CD8-positive, alpha-beta memory T cell (primary cell): ENCODE data around the gene CBFA2T3. TPM values are rescaled to one million over a fixed set of nuclear protein-coding genes. Genes with fewer than 3 reads are reported as not detected.

Experiments used
- CTCF ChIA-PET: fragments of 350-600 bp; sonication (Branson Sonifier 250); formaldehyde crosslinking; loops from one replicate; lab custom pipeline; 2021; ENCODE audit warnings: antibody characterized with exemption; lab: Charles Lee
- POLR2A ChIA-PET: fragments of 350-600 bp; sonication (Branson Sonifier 250); formaldehyde crosslinking; loops from one replicate; lab custom pipeline; 2021; ENCODE audit warnings: antibody characterized with exemption; lab: Charles Lee
- DNase-seq, 5 donors: peaks; one replicate each; pipeline versions ENCODE4 v3.0.0 to v3.0.0-alpha.2; 2020 to 2022; ENCODE audit warnings: mixed read lengths in 1 of 5
- H3K27ac ChIP-seq: one replicate; pipeline ENCODE4 v1.7.0; 2013; ENCODE audit warnings: low read depth, mild to moderate bottlenecking, low read length, moderate library complexity
- H3K27me3 ChIP-seq: 2 replicates; pipeline ENCODE4 v1.7.0; 2013; ENCODE audit warnings: low read length, mild to moderate bottlenecking; ENCODE audit not compliant: insufficient read depth, poor library complexity, severe bottlenecking
- H3K36me3 ChIP-seq: 2 replicates; pipeline ENCODE4 v1.7.0; 2013; ENCODE audit warnings: mild to moderate bottlenecking, low read length, moderate library complexity; ENCODE audit not compliant: insufficient read depth
- H3K4me1 ChIP-seq: 2 replicates; pipeline ENCODE4 v1.7.0; 2013; ENCODE audit warnings: mild to moderate bottlenecking, low read length, moderate library complexity; ENCODE audit not compliant: insufficient read depth
- H3K4me3 ChIP-seq: 2 replicates; pipeline ENCODE4 v1.7.0; 2013; ENCODE audit warnings: mild to moderate bottlenecking, low read length
- H3K9me3 ChIP-seq: 2 replicates; pipeline ENCODE4 v1.7.0; 2013; ENCODE audit warnings: mild to moderate bottlenecking, low read length
- H3K27ac Mint-ChIP-seq, 8 donors: one replicate each; pipeline ENCODE4 v1.8.0; 2020 to 2021; ENCODE audit warnings: mixed read lengths in 8 of 8, mild to moderate bottlenecking in 6 of 8, inconsistent platforms in 3 of 8, moderate library complexity in 3 of 8
- H3K27me3 Mint-ChIP-seq, 2 donors: one replicate each; pipeline ENCODE4 v1.8.0; 2020 to 2021; ENCODE audit warnings: mixed read lengths in 2 of 2, mild to moderate bottlenecking in 1 of 2, moderate library complexity in 1 of 2
- H3K36me3 Mint-ChIP-seq, 3 donors: one replicate each; pipeline ENCODE4 v1.8.0; 2020 to 2021; ENCODE audit warnings: mixed read lengths in 3 of 3, inconsistent platforms in 1 of 3, mild to moderate bottlenecking in 1 of 3
- H3K4me1 Mint-ChIP-seq, 3 donors: one replicate each; pipeline ENCODE4 v1.8.0; 2020 to 2021; ENCODE audit warnings: mixed read lengths in 3 of 3, inconsistent platforms in 1 of 3, mild to moderate bottlenecking in 1 of 3
- H3K4me3 Mint-ChIP-seq, 7 donors: one replicate each; pipeline ENCODE4 v1.8.0; 2020 to 2021; ENCODE audit warnings: mixed read lengths in 7 of 7, mild to moderate bottlenecking in 6 of 7, moderate library complexity in 4 of 7, inconsistent platforms in 2 of 7
- H3K9me3 Mint-ChIP-seq, 5 donors: one replicate each; pipeline ENCODE4 v1.8.0; 2020 to 2022; ENCODE audit warnings: mixed read lengths in 5 of 5, mild to moderate bottlenecking in 3 of 5, moderate library complexity in 2 of 5, inconsistent platforms in 1 of 5
- polyA plus RNA-seq: library from polyadenylated mRNA; unstranded; fragments of 300-500 nt; fragmentation: Illumina TruSeq; gene quantifications from one replicate; pipeline ENCODE4 v1.2.3, GENCODE V29; 2021
- total RNA-seq, 2 experiments: library from RNA; stranded (reverse); gene quantifications; one replicate each; pipeline ENCODE4 v1.2.3, GENCODE V29; 2021

Gene CBFA2T3
- total and polyA plus RNA-seq, 3 experiments from 2014 or later: 0.22 TPM; not detected in 2

GRCh38 chr16:88966986-88967829, 9.8 kb downstream of the CBFA2T3 start:
- no peaks in the 10 kb centered on the region for H3K36me3 Mint-ChIP-seq
- no peak overlapping the region for H3K27ac Mint-ChIP-seq
- ChIA-PET POLR2A (no interaction called here), CTCF (no interaction called here)
- H3K27me3 Mint-ChIP-seq: peaks cover 6 to 21% of the 10 kb centered on the region in 2 donors
- Histone ChIP-seq H3K4me1 (peaks cover 8% of the 10 kb centered on the region), H3K4me3 (no peak overlapping the region), H3K27me3 (no peaks in the 10 kb centered on the region), H3K36me3 (no peaks in the 10 kb centered on the region), H3K27ac (no peak overlapping the region), H3K9me3 (no peaks in the 10 kb centered on the region)
- H3K4me1 Mint-ChIP-seq: peaks cover 0 to 12% (median 2%) of the 10 kb centered on the region in 3 donors
- peak overlapping the region in 4 of 7 donors; percentile 19 to 69 (median 50) for H3K4me3 Mint-ChIP-seq
- DNase-seq: no peak
- no peaks in the 10 kb centered on the region for H3K9me3 Mint-ChIP-seq

- Mint-ChIP-seq H3K27me3 (peaks cover 6 to 24% of the 10 kb centered on the region in 2 donors), H3K4me3 (no peak overlapping the region), H3K36me3 (no peaks in the 10 kb centered on the region), H3K9me3 (no peaks in the 10 kb centered on the region), H3K27ac (no peak overlapping the region), H3K4me1 (peaks cover 0 to 12% (median 2%) of the 10 kb centered on the region in 3 donors)
- ChIA-PET CTCF (no interaction called here), POLR2A (no interaction called here)
- Histone ChIP-seq H3K27ac (no peak overlapping the region), H3K36me3 (no peaks in the 10 kb centered on the region), H3K4me3 (no peak overlapping the region), H3K4me1 (peaks cover 8% of the 10 kb centered on the region), H3K27me3 (no peaks in the 10 kb centered on the region), H3K9me3 (no peaks in the 10 kb centered on the region)
- no peak for DNase-seq
Measured at GRCh38 chr16:88965826-88966480, 11.1 kb downstream of the CBFA2T3 start.

GRCh38 chr16:88965411-88965810, 11.6 kb downstream of the CBFA2T3 start:
- DNase-seq: no peak
- ChIA-PET CTCF (no interaction called here), POLR2A (no interaction called here)
- Histone ChIP-seq H3K36me3 (no peaks in the 10 kb centered on the region), H3K4me1 (peaks cover 8% of the 10 kb centered on the region), H3K4me3 (no peak overlapping the region), H3K27ac (no peak overlapping the region), H3K27me3 (no peaks in the 10 kb centered on the region), H3K9me3 (no peaks in the 10 kb centered on the region)
- Mint-ChIP-seq H3K4me3 (no peak overlapping the region), H3K4me1 (peaks cover 0 to 12% (median 2%) of the 10 kb centered on the region in 3 donors), H3K27me3 (peaks cover 6 to 23% of the 10 kb centered on the region in 2 donors), H3K27ac (no peak overlapping the region), H3K36me3 (no peaks in the 10 kb centered on the region), H3K9me3 (no peaks in the 10 kb centered on the region)

GRCh38 chr16:88964636-88965035, 12.4 kb downstream of the CBFA2T3 start:
- no peak overlapping the region for H3K4me3 ChIP-seq
- H3K36me3 Mint-ChIP-seq: no peaks in the 10 kb centered on the region
- H3K27me3 Mint-ChIP-seq: peaks cover 9 to 28% of the 10 kb centered on the region in 2 donors
- H3K36me3 ChIP-seq: no peaks in the 10 kb centered on the region
- H3K4me1 Mint-ChIP-seq: peaks cover 0 to 12% (median 2%) of the 10 kb centered on the region in 3 donors
- POLR2A ChIA-PET: no interaction called here
- H3K9me3 Mint-ChIP-seq: no peaks in the 10 kb centered on the region
- H3K27ac ChIP-seq: no peak overlapping the region
- DNase-seq: no peak
- H3K4me1 ChIP-seq: peaks cover 8% of the 10 kb centered on the region
- no peaks in the 10 kb centered on the region for H3K9me3 ChIP-seq
- no peaks in the 10 kb centered on the region for H3K27me3 ChIP-seq
- no peak overlapping the region for H3K27ac Mint-ChIP-seq
- no peak overlapping the region for H3K4me3 Mint-ChIP-seq
- CTCF ChIA-PET: no interaction called here

- no peaks in the 10 kb centered on the region for H3K36me3 Mint-ChIP-seq
- no peaks in the 10 kb centered on the region for H3K27me3 ChIP-seq
Measured at GRCh38 chr16:88963583-88963982, 13.4 kb downstream of the CBFA2T3 start.

GRCh38 chr16:88962478-88963152, 14.4 kb downstream of the CBFA2T3 start:
- H3K9me3 Mint-ChIP-seq: no peaks in the 10 kb centered on the region
- H3K27me3 Mint-ChIP-seq: peaks cover 21 to 41% of the 10 kb centered on the region in 2 donors
- no peaks in the 10 kb centered on the region for H3K36me3 ChIP-seq
- CTCF ChIA-PET: no interaction called here
- H3K27ac ChIP-seq: no peak overlapping the region
- DNase-seq: no peak
- peaks cover 11% of the 10 kb centered on the region for H3K4me1 ChIP-seq
- no peaks in the 10 kb centered on the region for H3K27me3 ChIP-seq
- H3K4me3 Mint-ChIP-seq: no peak overlapping the region
- peaks cover 0 to under 1% (median 0%) of the 10 kb centered on the region in 3 donors for H3K36me3 Mint-ChIP-seq
- no peak overlapping the region for H3K4me3 ChIP-seq
- peaks cover 7 to 12% (median 8%) of the 10 kb centered on the region in 3 donors for H3K4me1 Mint-ChIP-seq
- POLR2A ChIA-PET: no interaction called here
- peak overlapping the region in 1 of 8 donors; percentile 65 for H3K27ac Mint-ChIP-seq
- no peaks in the 10 kb centered on the region for H3K9me3 ChIP-seq

More at GRCh38 chr16:88963583-88963982, 13.4 kb downstream of the CBFA2T3 start:
- Mint-ChIP-seq H3K4me3 (no peak overlapping the region), H3K27ac (no peak overlapping the region), H3K4me1 (peaks cover 0 to 11% (median 2%) of the 10 kb centered on the region in 3 donors), H3K9me3 (no peaks in the 10 kb centered on the region), H3K27me3 (peaks cover 12 to 37% of the 10 kb centered on the region in 2 donors)
- CTCF ChIA-PET: no interaction called here
- peaks cover 8% of the 10 kb centered on the region for H3K4me1 ChIP-seq
- no peak overlapping the region for H3K4me3 ChIP-seq
- DNase-seq: no peak
- no peaks in the 10 kb centered on the region for H3K36me3 ChIP-seq
- no peaks in the 10 kb centered on the region for H3K9me3 ChIP-seq
- POLR2A ChIA-PET: no interaction called here
- H3K27ac ChIP-seq: no peak overlapping the region

- Mint-ChIP-seq H3K36me3 (peaks cover 0 to 3% (median 0%) of the 10 kb centered on the region in 3 donors), H3K9me3 (no peaks in the 10 kb centered on the region), H3K4me3 (no peak overlapping the region), H3K27ac (no peak overlapping the region), H3K4me1 (peaks cover 11 to 17% (median 12%) of the 10 kb centered on the region in 3 donors), H3K27me3 (peaks cover 19 to 45% of the 10 kb centered on the region in 2 donors)
- H3K4me1 ChIP-seq: peaks cover 10% of the 10 kb centered on the region
- H3K27ac ChIP-seq: no peak overlapping the region
- ChIA-PET CTCF (no interaction called here), POLR2A (no interaction called here)
- no peak for DNase-seq
- H3K36me3 ChIP-seq: no peaks in the 10 kb centered on the region
- H3K27me3 ChIP-seq: no peaks in the 10 kb centered on the region
- no peaks in the 10 kb centered on the region for H3K9me3 ChIP-seq
- H3K4me3 ChIP-seq: no peak overlapping the region
Measured at GRCh38 chr16:88961011-88961410, 16.0 kb downstream of the CBFA2T3 start.
